GM21717 (cell line): Measurements from ENCODE around the gene RIN3.

Experiments
- ATAC-seq: cut with Tn5 transposase; IDR thresholded peaks from one replicate; pipeline ENCODE4 v1.9.1; 2021; ENCODE audit warnings: mild to moderate bottlenecking, moderate library complexity; ENCODE audit not compliant: unreplicated experiment

Gene RIN3

DNA sequence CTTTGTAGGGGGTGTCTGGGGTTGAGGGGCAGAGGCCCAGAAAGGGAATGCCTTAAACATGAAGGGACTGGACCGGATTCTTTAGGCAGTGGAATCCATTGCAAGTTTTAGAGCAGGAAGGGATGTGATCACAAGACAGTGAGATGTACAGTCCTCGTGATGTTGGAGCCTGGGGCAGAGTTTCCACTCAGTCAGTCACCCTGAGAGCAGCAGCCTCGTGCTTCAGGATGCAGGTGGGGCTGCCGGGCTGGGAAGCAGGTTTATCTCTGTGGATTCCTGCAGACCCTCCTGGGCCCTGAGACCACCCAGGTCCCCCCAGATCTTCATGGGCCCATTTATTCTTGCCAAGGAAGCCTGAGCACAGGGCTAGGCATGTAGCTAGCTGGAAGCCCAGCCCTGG is 38.5 kb downstream of the RIN3 start:
- no peak for ATAC-seq

- no peak for ATAC-seq
Measured at GRCh38 chr14:92553438-92553837, 39.9 kb downstream of the RIN3 start.

- ATAC-seq, result no peak
Measured at GRCh38 chr14:92555465-92556111, 42.0 kb downstream of the RIN3 start.

GRCh38 chr14:92556255-92556741 is 42.7 kb downstream of the RIN3 start:
- ATAC-seq, result no peak

DNA sequence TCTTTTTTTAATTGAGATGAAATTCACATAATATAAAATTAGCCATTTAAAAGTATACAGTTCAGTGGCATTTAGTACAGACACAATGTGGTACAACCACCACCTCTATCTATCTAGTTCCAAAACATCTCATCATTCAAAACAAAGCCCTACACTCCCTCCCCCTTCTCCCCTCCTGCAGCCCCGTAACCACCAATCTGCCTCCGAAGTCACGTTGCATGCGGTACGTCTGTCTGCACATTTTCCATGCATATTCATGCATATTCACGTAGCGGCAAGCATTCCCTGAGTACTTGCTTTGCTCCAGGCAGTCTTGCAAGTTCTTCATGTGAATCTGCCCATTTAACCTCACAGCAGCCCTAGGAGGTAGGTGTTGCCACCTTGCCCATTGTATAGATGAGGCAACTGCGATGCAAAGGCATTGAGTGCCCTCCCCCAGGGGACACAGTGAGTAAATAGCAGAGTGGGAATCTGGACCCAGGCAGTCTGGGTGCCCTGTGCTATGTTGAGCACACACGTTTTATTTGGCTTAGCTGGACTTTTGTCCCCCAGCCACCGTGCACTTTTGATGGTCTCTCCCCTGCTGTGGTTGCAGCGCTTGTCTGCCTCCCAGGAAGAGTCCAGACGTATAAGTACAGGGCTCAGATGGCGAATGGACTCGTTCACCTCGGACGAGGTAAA is 43.4 kb downstream of the RIN3 start:
- no peak for ATAC-seq

DNA sequence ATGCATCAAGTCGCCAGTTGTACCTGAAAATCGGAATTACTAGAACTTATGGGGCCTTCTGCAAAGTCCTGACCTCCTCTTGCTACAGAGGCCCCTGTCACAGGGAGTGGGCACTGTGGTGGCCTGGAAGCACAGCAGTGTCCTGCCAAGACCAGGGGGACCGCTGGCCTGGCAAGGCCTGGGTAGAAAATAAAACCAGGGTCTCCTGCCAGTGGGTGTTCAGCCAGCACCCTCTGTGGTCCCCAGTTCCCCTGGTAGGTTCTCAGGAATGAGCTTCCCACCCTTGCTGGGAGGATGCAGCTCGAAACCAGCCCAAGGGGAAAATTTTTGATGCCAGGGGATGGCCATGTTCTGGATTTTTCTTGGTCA is 43.9 kb downstream of the RIN3 start:
- no peak for ATAC-seq

DNA sequence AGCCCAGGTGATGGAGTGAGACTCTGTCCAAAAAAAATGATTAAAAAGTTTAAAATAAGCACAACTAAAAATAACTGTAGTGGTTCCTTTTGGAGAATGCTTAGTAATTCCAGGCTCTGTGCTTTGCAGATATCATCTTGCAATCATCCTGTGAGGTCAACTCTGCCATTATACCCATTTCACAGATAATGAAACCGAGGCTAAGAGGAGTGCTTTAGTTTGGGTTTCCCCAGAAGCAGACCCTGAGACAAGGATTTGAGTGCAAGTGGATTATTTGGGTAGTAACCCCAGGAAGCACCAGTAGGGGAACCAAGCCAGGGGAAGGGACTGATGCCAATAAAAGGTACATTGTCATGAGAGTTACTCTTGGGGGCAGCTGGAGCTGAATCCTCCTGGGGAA is 44.7 kb downstream of the RIN3 start:
- ATAC-seq, result no peak

DNA sequence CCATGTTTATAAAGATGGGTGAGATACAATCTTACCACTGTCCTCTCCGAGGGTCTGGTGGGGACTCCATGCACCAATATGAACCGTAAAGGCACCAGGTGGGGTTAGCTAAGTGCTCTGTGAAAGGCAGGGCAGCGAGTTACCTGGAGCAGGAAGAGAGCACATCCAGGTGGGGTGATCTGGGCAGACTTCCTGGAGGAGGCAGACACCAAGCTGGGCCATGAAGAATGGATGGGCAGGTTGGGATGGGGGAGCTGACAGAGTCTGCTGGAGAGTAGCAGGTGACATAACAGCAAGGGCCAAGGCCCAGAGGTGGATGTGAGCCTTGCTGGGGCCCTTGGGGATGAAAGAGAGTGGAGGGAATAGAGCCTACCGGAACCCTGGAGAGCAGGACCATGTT is 45.9 kb downstream of the RIN3 start:
- no peak for ATAC-seq

GRCh38 chr14:92560106-92560865 is 46.7 kb downstream of the RIN3 start:
- ATAC-seq, result no peak

- no peak for ATAC-seq
Measured at GRCh38 chr14:92561906-92562479, 48.4 kb downstream of the RIN3 start.

GRCh38 chr14:92563359-92563758 is 49.8 kb downstream of the RIN3 start:
- ATAC-seq, result peak; percentile 72

DNA sequence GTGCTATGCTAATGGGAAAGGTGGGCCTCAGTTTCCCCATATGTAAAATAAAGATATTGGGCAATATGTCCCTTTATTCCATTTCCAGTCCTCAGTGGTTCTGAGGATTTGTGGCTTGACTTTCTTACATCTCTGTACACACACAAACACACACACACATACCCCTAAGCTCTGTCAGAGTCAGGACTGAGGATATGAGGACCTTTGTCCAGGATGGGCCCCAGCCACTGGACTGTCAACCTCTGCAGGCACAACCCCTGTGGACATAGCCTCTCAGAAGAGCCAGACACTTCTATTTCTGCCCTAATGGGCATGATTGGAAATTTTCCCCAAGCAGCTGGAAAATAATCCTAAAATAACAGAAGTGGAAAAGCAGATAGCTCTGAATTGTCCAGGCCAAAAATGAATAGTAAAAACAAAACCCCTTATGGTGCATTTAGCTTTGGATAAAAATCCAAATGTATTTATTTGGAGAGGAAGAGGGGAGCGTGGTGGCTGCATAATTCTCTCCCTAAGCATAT is 50.2 kb downstream of the RIN3 start:
- no peak for ATAC-seq

DNA sequence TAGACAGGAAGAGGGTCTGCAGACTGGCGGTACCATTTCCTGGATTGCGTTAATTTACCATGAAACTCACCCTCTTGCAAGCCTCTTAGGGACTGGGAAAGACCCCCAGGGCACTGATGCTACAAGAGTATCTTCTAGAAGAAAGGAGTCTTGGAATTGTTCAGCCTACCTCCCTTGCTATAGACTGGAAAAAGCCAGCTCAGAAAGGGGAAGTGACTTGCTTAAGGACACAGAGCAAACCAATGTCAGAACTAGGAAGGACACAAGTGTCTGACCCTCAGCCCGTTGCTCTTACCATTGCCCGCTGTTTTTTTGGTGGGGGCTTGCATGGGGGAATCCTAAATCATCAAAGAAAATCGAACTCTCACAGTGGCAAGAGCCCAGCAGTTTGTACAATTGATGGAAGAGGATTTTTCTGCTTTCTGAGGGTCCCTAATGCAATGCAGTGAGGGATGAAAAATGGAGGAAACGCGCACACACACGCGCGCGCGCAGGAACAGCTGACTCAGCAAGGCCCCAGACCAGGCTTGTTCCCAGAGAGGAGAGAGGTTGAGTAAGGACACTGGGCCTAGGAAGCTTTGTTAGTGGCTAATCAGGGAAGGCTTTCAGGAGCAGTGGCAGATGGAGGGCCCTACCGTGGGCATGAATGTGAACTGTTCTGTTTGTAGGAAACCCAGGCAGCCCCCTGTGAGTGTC is 50.9 kb downstream of the RIN3 start:
- no peak for ATAC-seq

DNA sequence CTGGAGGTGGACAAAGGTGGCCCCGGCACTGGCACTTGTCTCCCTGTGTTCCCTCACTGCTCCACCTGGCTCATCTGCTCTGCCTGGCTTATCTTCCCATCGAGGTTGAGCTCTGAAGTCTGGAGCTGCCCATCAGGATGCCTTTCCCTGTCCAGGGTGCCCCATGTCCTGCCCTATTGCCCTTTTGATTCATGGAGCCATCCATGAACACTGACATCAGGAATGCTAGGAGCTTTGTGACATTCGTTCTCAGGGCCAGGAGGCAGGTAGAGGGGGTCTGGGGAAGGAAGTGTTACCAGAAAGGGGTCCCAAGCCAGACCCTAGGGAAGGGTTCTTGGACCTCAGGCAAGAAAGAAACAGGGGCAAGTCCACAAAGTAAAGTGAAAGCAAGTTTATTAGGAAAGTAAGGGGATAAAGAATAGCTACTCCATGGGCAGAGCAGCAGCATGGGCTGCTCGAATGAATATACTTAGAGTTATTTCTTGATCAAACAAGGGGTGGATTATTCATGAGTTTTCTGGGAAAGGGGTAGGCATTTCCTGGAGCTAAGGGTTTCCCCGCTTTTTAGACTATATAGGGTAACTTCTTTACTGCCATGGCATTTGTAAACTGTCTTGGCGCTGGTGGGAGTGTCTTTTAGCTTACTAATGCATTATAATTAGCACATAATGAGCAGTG is 51.6 kb downstream of the RIN3 start:
- ATAC-seq, result no peak

GRCh38 chr14:92565718-92566115 is 52.1 kb downstream of the RIN3 start:
- no peak for ATAC-seq

DNA sequence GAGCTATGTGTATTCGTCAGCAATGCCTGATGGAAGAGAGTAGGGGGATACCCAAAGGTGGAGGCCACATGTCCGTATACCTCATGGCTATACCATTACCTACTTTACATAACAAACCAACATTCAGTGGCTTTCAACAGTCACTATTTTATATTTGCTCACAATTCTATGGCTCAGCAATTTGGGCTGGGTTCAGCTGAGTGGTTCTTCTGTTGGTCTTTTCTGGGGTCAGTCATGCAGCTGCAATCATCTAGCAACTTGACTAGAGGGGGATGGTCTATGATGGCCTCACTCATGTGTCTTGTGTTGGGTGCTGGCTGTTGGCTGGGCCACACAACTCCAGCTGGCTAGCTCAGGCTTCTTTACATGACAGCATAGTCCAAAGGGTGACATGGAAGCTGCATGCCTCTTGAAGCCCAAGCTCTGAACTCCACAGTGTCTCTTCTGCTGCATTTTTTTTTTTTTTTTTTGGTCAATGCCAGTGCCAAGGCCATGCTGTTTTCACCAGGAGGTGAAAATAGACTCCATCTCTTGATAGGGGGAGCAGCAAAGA is 53.7 kb downstream of the RIN3 start:
- no peak for ATAC-seq

- peak; percentile 83 for ATAC-seq
Measured at GRCh38 chr14:92568621-92569479, 55.3 kb downstream of the RIN3 start.

GRCh38 chr14:92570674-92571262 is 57.2 kb downstream of the RIN3 start:
- ATAC-seq, result no peak

- no peak for ATAC-seq
Measured at GRCh38 chr14:92572050-92572449, 58.5 kb downstream of the RIN3 start.
